Measurements from ENCODE around the gene CTCFL.

- TF ChIP-seq POLR2A (IDR thresholded peaks at IDR 0.05) (no peak), CTCF (IDR thresholded peaks at IDR 0.05) (no peak)
These were observed 42.1 kb downstream of the CTCFL start for GRCh38 chr20:57482796-57483195.
